Measurements from ENCODE around the gene GTF2A2.

GTF2A2 gene

DNA sequence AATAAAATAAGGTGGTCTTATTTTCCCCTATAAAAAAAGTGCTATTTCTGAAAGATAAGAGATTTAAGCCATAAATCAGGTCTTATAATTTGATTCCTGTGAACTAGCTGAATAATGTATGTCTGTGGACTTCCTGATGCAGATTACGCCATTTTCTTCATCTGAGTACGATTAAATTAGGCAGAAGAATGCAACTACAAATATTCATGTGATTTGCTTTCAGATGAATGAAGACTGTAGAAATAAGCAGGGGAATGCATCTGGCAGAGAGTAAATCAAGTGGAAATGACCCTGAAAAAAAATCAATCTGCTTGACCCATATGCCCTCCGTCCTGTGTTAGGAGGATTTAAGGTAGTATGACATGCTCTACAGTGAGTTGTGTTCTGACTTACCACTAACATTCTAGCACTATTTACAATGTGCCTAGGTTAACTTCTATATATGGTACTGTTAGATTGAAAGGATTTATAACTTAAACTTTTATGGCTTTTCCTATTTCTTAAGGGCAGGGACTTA is 17.1 kb upstream of the GTF2A2 start:
- H3K4me3 ChIP-seq (replicated peaks; ENCODE audit: low read depth, low read length): no peak overlapping the region
- TF ChIP-seq, protein P1, sequence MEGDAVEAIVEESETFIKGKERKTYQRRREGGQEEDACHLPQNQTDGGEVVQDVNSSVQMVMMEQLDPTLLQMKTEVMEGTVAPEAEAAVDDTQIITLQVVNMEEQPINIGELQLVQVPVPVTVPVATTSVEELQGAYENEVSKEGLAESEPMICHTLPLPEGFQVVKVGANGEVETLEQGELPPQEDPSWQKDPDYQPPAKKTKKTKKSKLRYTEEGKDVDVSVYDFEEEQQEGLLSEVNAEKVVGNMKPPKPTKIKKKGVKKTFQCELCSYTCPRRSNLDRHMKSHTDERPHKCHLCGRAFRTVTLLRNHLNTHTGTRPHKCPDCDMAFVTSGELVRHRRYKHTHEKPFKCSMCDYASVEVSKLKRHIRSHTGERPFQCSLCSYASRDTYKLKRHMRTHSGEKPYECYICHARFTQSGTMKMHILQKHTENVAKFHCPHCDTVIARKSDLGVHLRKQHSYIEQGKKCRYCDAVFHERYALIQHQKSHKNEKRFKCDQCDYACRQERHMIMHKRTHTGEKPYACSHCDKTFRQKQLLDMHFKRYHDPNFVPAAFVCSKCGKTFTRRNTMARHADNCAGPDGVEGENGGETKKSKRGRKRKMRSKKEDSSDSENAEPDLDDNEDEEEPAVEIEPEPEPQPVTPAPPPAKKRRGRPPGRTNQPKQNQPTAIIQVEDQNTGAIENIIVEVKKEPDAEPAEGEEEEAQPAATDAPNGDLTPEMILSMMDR (IDR thresholded peaks at IDR 0.05; ENCODE audit: low read depth, low read length, missing control alignments): no peak
- DNase-seq (ENCODE audit: extremely low read depth, low read depth): no peak

DNA sequence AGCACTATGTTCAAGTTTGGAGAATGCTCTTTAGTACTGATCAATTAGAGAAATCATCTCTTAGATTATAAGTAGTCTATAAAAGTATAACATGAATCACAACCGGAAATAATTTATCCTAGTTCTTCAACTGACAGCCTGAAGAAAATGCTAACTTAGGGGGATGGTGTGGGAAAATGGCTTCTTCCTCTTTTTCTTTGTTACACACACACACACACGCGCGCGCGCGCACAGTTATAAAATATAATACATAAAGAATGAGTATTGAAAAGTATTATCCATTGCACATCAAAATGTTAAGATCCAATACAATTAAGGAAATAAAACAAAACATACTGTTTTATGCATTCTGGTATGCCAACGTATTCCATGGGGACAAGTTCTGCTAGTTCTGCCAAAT is 11.2 kb upstream of the GTF2A2 start:
- DNase-seq (ENCODE audit: extremely low read depth, low read depth): no peak
- TF ChIP-seq, protein P1 (IDR thresholded peaks at IDR 0.05; ENCODE audit: low read depth, low read length, missing control alignments): no peak
- no peak overlapping the region for H3K4me3 ChIP-seq (replicated peaks; ENCODE audit: low read depth, low read length)

DNA sequence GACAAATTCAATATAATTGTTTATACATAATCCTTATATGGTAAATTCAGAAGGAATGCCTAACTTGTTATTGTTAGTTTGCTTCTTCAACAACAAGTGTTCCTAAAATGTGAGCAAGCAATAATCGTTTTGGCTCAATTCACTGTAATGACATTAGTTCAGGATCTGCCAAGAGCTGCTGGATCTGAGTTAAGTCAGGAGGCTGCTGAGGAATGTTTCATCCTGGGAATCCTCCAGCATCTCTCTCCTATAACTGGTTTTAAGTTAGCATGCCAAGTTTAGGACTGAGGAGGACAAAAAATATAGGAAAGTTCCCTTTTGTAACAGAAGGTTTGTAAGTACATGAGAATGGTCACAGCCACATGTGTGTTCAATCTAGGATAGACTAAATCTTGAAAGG is 4.9 kb upstream of the GTF2A2 start:
- TF ChIP-seq, protein P1 (IDR thresholded peaks at IDR 0.05; ENCODE audit: low read depth, low read length, missing control alignments): no peak
- no peak overlapping the region for H3K4me3 ChIP-seq (replicated peaks; ENCODE audit: low read depth, low read length)
- DNase-seq (ENCODE audit: extremely low read depth, low read depth): no peak

DNA sequence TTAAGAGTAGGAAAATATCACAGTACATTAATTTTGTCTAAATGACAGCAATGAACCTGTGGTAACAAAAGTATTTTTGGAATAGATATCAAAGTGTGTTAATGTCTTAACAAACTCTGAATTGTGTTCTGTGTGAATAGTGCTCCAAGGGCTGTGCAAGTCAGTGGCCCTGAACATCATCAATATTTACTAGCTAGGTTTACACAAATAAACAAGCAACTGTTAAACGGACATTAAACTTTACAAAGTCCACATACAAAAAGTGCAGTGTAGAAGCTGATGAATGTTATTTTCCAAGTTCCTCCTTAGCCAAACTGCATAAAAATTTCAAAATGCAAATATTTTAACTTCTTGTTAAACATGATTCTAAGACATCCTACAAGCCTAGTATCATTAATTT is 2.1 kb upstream of the GTF2A2 start:
- TF ChIP-seq, protein P1 (IDR thresholded peaks at IDR 0.05; ENCODE audit: low read depth, low read length, missing control alignments): no peak
- no peak for DNase-seq (ENCODE audit: extremely low read depth, low read depth)
- H3K4me3 ChIP-seq (replicated peaks; ENCODE audit: low read depth, low read length): no peak overlapping the region

DNA sequence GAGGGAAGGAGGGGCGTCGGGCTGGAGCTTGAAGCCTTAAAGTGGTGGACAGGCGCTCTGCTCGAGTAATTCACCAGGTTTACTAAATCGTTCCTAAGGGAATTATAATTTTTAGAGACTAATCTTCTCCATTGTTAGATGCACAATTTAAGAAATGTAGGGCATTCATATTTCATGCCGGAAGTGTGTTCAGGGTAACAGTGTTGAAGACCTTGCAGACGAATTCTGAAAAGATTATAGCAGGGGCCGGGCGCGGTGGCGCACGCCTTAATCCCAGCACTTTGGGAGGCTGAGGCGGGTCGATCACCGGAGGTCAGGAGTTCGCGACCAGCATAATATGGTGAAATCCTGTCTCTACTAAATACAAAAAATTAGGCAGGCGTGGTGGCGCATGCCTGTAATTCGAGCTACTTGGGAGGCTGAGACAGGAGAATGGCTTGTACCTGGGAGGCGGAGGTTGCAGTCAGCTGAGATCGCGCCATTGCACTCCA is 365 bp upstream of the GTF2A2 start:
- H3K4me3 ChIP-seq (replicated peaks; ENCODE audit: low read depth, low read length): peak overlapping the region; percentile 85
- TF ChIP-seq, protein P1 (IDR thresholded peaks at IDR 0.05; ENCODE audit: low read depth, low read length, missing control alignments): no peak
- no peak for DNase-seq (ENCODE audit: extremely low read depth, low read depth)

DNA sequence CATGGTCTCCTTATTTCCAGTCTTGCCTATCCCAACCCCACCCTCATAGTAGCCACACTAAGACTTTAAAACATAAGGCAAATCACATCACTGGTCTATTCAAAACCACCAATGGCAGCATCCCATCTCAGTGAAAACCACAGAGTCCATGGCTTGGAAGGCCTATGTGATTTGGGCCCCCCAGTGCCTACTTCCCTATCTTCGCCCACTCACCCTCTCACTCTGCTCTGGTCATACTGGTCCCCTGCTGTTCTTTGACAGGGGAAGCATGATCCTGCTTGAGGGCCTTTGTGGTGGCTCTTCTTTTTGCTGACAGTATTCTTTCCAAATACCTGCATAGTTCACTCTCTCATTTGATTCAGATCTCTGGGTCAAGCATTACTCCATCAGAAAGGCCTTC is 3.3 kb downstream of the GTF2A2 start:
- no peak overlapping the region for H3K4me3 ChIP-seq (replicated peaks; ENCODE audit: low read depth, low read length)
- DNase-seq (ENCODE audit: extremely low read depth, low read depth): no peak
- TF ChIP-seq, protein P1 (IDR thresholded peaks at IDR 0.05; ENCODE audit: low read depth, low read length, missing control alignments): no peak

DNA sequence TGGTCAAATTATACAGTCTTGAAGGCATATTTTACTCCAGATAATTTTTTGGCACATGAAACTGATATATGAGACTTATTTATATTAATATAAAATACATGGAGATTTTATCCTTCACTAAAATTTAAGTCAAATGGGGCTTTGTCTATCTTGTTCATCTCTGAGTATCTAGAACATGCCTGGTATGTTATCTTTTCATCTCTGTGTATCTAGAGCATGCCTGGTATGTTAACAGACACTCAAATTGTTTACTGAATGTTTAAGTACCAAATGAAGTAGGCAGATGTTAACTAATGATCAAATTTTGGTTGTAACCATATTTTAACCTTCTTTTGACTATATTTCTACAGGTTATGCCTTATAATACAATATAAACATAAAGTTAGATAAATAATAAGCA is 7.7 kb downstream of the GTF2A2 start:
- H3K4me3 ChIP-seq (replicated peaks; ENCODE audit: low read depth, low read length): no peak overlapping the region
- no peak for DNase-seq (ENCODE audit: extremely low read depth, low read depth)
- TF ChIP-seq, protein P1 (IDR thresholded peaks at IDR 0.05; ENCODE audit: low read depth, low read length, missing control alignments): no peak

All from HFF-Myc (cell line).